B cell (primary cell): ENCODE data around the gene ASIC4. TPM values are rescaled to one million over a fixed set of nuclear protein-coding genes. Genes with fewer than 3 reads are reported as not detected.

Experiments
- ATAC-seq: fragments of 200-7000 bp; cut with Tn5 transposase; one replicate; pipeline ENCODE4 v1.10.0; 2021; ENCODE audit warnings: low read depth, mild to moderate bottlenecking, moderate number of reproducible peaks, moderate library complexity
- CTCF ChIA-PET: fragments of 350-600 bp; sonication (Branson Sonifier 250); formaldehyde crosslinking; loops from one replicate; lab custom pipeline; 2021; ENCODE audit warnings: antibody characterized with exemption, inconsistent platforms; lab: Charles Lee
- POLR2A ChIA-PET: fragments of 350-600 bp; sonication (Branson Sonifier 250); formaldehyde crosslinking; loops from one replicate; lab custom pipeline; 2021; ENCODE audit warnings: antibody characterized with exemption; lab: Charles Lee
- DNase-seq: peaks from one replicate; pipeline ENCODE4 v3.0.0; 2013
- H2AFZ ChIP-seq: 2 replicates; pipeline ENCODE4 v1.6.1; 2012; ENCODE audit warnings: mild to moderate bottlenecking, low read depth, low read length; ENCODE audit not compliant: insufficient read depth, poor library complexity, severe bottlenecking
- H3K27ac ChIP-seq, 2 donors: 1 replicate in 1 of 2; 2 replicates in 1 of 2; pipeline ENCODE4 v1.5.1; 2012 to 2013; ENCODE audit warnings: low read length in 2 of 2, mild to moderate bottlenecking in 2 of 2, moderate library complexity in 1 of 2
- H3K27me3 ChIP-seq, 4 experiments: fragments of 200-600 bp in 1 of 4; sonication (generic) in 1 of 4; replicated peaks in 1 of 4; 1 replicate in 2 of 4; 2 replicates in 2 of 4; pipeline versions ENCODE4 v1.6.1 to v1.7.0; 2013 to 2016; ENCODE audit warnings: low read length in 3 of 4, mild to moderate bottlenecking in 2 of 4, mixed read lengths in 1 of 4, moderate library complexity in 1 of 4; ENCODE audit not compliant: insufficient read depth in 4 of 4, control insufficient read depth in 3 of 4; ENCODE audit errors: control extremely low read depth in 1 of 4
- H3K36me3 ChIP-seq, 2 experiments: replicated peaks in 1 of 2; 1 replicate in 1 of 2; 2 replicates in 1 of 2; pipeline versions ENCODE4 v1.6.1 to v1.7.1; 2013; ENCODE audit warnings: low read length in 1 of 2; ENCODE audit not compliant: insufficient read depth in 2 of 2, control insufficient read depth in 1 of 2; ENCODE audit errors: control extremely low read depth in 1 of 2, extremely low read depth in 1 of 2
- H3K4me1 ChIP-seq, 2 donors: fragments of 200-600 bp in 1 of 2; sonication (generic) in 1 of 2; 1 replicate in 1 of 2; 2 replicates in 1 of 2; pipeline versions ENCODE4 v1.5.1 to v1.6.1; 2013 to 2017; ENCODE audit warnings: low read length in 2 of 2; ENCODE audit not compliant: control insufficient read depth in 2 of 2, insufficient read depth in 2 of 2
- H3K4me2 ChIP-seq: replicated peaks from 2 replicates; pipeline ENCODE3; 2012; ENCODE audit warnings: mild to moderate bottlenecking, low read depth, low read length; ENCODE audit not compliant: poor library complexity, severe bottlenecking
- H3K4me3 ChIP-seq, 5 experiments: fragments of 200-600 bp in 1 of 5; sonication (generic) in 1 of 5; 1 replicate in 3 of 5; 2 replicates in 2 of 5; pipeline versions ENCODE4 v1.5.1 to v1.7.0; 2011 to 2016; ENCODE audit warnings: low read length in 4 of 5, mild to moderate bottlenecking in 4 of 5, low read depth in 2 of 5, control low read depth in 1 of 5, moderate library complexity in 1 of 5; ENCODE audit not compliant: insufficient read depth in 1 of 5; ENCODE audit errors: control extremely low read depth in 1 of 5, extremely low read depth in 1 of 5
- H3K79me2 ChIP-seq: fragments of 200-600 bp; sonication (generic); one replicate; pipeline ENCODE4 v1.6.0; 2016; ENCODE audit warnings: low read length; ENCODE audit not compliant: control insufficient read depth, insufficient read depth
- H3K9ac ChIP-seq: fragments of 200-600 bp; sonication (generic); 2 replicates; pipeline ENCODE4 v1.6.1; 2017; ENCODE audit warnings: mild to moderate bottlenecking, low read length, moderate library complexity
- H3K9me3 ChIP-seq, 3 donors: one replicate each; pipeline versions ENCODE4 v1.6.1 to v1.7.1; 2013; ENCODE audit warnings: low read length in 2 of 3; ENCODE audit not compliant: control insufficient read depth in 2 of 3, insufficient read depth in 1 of 3; ENCODE audit errors: control extremely low read depth in 1 of 3
- H4K20me1 ChIP-seq: 2 replicates; pipeline ENCODE4 v1.6.0; 2012; ENCODE audit warnings: mild to moderate bottlenecking, low read length; ENCODE audit not compliant: insufficient read depth, control insufficient read depth, poor library complexity, severe bottlenecking
- H3K27ac Mint-ChIP-seq: one replicate; pipeline ENCODE4 v1.8.0; 2021; ENCODE audit warnings: mixed read lengths
- H3K27me3 Mint-ChIP-seq: one replicate; pipeline ENCODE4 v1.8.0; 2021; ENCODE audit warnings: mixed read lengths
- H3K4me1 Mint-ChIP-seq: one replicate; pipeline ENCODE4 v1.8.0; 2021; ENCODE audit warnings: mixed read lengths
- H3K4me3 Mint-ChIP-seq: one replicate; pipeline ENCODE4 v1.8.0; 2021; ENCODE audit warnings: mixed read lengths
- H3K9me3 Mint-ChIP-seq: one replicate; pipeline ENCODE4 v1.8.0; 2022; ENCODE audit warnings: mixed read lengths; ENCODE audit not compliant: insufficient read depth
- CTCF ChIP-seq: fragments of 200-600 bp; IDR thresholded peaks from one replicate; pipeline ENCODE4 v1.8.0; 2022; ENCODE audit warnings: antibody characterized with exemption, mild to moderate bottlenecking
- EZH2 ChIP-seq: IDR thresholded peaks from 2 replicates; pipeline ENCODE4 v1.6.1; 2012; ENCODE audit warnings: borderline replicate concordance, low read depth, mild to moderate bottlenecking, moderate library complexity, low read length; ENCODE audit not compliant: insufficient read depth, poor library complexity, severe bottlenecking
- WGBS: methylation state at CpG from one replicate; pipeline ENCODE4 v1.1.5; 2013; ENCODE audit warnings: missing lambda C conversion rate; ENCODE audit not compliant: insufficient coverage; 5-methylcytosine and 5-hydroxymethylcytosine counted together
- intact Hi-C: fragments of 100-400 bp; cut with micrococcal nuclease; formaldehyde crosslinking; loops from one replicate; pipeline ENCODE4 v1.10.0; 2022
- polyA plus RNA-seq: library from polyadenylated mRNA; depleted of rRNA; stranded (reverse); fragments of >200 nt; gene quantifications from 2 replicates; pipeline ENCODE4 v1.2.3, GENCODE V29; 2012
- total RNA-seq, 2 donors: library from RNA; stranded (reverse); fragments of 120-200 nt in 1 of 2; gene quantifications; 1 replicate in 1 of 2; 2 replicates in 1 of 2; pipeline versions ENCODE4 v1.2.3 to v1.2.4, GENCODE V29; 2013 to 2022

ASIC4 gene
- total and polyA plus RNA-seq, 2 donors (not counting 1 experiment from before 2014, with no cell fraction given), result not detected

- H2AFZ ChIP-seq, result peak within 1 kb of the TSS; percentile 65
- intact Hi-C loops, result no loop called here
Observed at GRCh38 chr2:219571311-219572236, 57.3 kb downstream of the ASIC4 start, which contains the start of gene OBSL1. OBSL1 (minus strand) TSS chr2:219571539; CDS start chr2:219571232, 307 bp downstream.

More at GRCh38 chr2:219571311-219572236, 57.3 kb downstream of the ASIC4 start, which contains the start of gene OBSL1:
- Histone ChIP-seq H3K4me2 (peak within 1 kb of the TSS; percentile 79), H3K36me3 (no peaks in the 10 kb centered on the region), H3K4me3 (peak within 1 kb of the TSS in 3 of 5 experiments; percentile 30 to 46 (median 37)), H3K27ac (no peak within 1 kb of the TSS), H3K4me1 (peaks cover 4 to 12% of the 10 kb centered on the region in 2 donors), H4K20me1 (no peaks in the 10 kb centered on the region), H3K9me3 (peaks cover 0 to 4% (median 0%) of the 10 kb centered on the region in 3 donors), H3K27me3 (peaks cover 0 to 33% (median 18%) of the 10 kb centered on the region in 4 experiments), H3K9ac (peak within 1 kb of the TSS; percentile 39), H3K79me2 (no peaks in the 10 kb centered on the region)
- Mint-ChIP-seq H3K27ac (no peak within 1 kb of the TSS), H3K4me3 (peak within 1 kb of the TSS; percentile 66), H3K4me1 (peaks cover 6% of the 10 kb centered on the region), H3K9me3 (no peaks in the 10 kb centered on the region), H3K27me3 (peaks cover 57% of the 10 kb centered on the region)
- DNase-seq, result no peak
- no peak for ATAC-seq
- ChIA-PET CTCF (interaction anchor here (0.6 to 1.1 kb wide), 2 partner anchors 11 to 540 kb away, joined by 3 to 4 read pairs; no protein-coding TSS in a partner anchor), POLR2A (no interaction called here)
- TF ChIP-seq CTCF, result no peak
- no peak for TF ChIP-seq EZH2
- 9% methylated on average over 38 of the region's 42 CpGs for whole genome bisulfite sequencing
